Type B pancreatic cell (in vitro differentiated cells): ENCODE data around the gene CLCN1. TPM values are rescaled to one million over a fixed set of nuclear protein-coding genes. Genes with fewer than 3 reads are reported as not detected.

Source experiments
- DNase-seq: peaks from one replicate; pipeline ENCODE4 v3.0.0; 2021; ENCODE audit warnings: mixed read lengths; ENCODE audit not compliant: unreplicated experiment; ENCODE audit errors: extremely low spot score
- H3K27ac Mint-ChIP-seq: 2 replicates; pipeline ENCODE4 v1.8.0; 2021; ENCODE audit warnings: mild to moderate bottlenecking, mixed read lengths
- H3K27me3 Mint-ChIP-seq: 2 replicates; pipeline ENCODE4 v1.8.0; 2021; ENCODE audit warnings: mixed read lengths
- H3K36me3 Mint-ChIP-seq: 2 replicates; pipeline ENCODE4 v1.8.0; 2021; ENCODE audit warnings: mixed read lengths
- H3K4me1 Mint-ChIP-seq: one replicate; pipeline ENCODE4 v1.8.0; 2021; ENCODE audit warnings: mixed read lengths; ENCODE audit not compliant: unreplicated experiment
- H3K4me3 Mint-ChIP-seq: 2 replicates; pipeline ENCODE4 v1.8.0; 2021; ENCODE audit warnings: mild to moderate bottlenecking, mixed read lengths
- H3K9me3 Mint-ChIP-seq: 2 replicates; pipeline ENCODE4 v1.8.0; 2021; ENCODE audit warnings: mixed read lengths
- CTCF ChIP-seq: fragments of 200-600 bp; sonication (generic); conservative IDR thresholded peaks from 2 replicates; pipeline ENCODE4 v1.5.0; 2021; ENCODE audit warnings: antibody characterized with exemption, mild to moderate bottlenecking
- total RNA-seq: library from RNA; stranded (reverse); gene quantifications from 2 replicates; pipeline ENCODE4 v1.2.1, GENCODE V29; 2021; ENCODE audit warnings: low replicate concordance

CLCN1 gene
- total RNA-seq, 1 donor from 2014 or later: 0.22 TPM

DNA sequence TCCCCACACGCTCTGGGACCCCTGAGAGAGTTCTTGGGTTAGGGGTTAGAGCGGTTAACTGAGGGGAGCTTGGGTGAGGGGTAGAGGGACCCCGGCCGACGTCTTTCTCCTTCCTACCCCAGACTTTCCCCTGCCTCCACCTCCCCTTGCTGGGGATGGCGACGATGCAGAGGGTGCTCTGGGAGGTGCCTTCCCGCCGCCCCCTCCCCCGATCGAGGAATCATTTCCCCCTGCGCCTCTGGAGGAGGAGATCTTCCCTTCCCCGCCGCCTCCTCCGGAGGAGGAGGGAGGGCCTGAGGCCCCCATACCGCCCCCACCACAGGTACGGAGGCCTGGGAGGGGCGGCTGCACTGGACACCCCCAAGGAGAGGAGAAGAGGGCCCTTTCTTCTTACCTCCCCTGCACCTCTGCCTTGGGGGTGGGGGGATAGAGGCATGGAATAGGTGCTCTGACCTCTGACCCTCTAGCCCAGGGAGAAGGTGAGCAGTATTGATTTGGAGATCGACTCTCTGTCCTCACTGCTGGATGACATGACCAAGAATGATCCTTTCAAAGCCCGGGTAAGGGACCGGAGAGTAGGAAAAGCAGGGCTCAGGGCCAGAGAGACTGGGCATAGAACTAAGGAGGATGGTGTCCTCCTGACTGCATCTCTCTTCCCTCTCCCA, 66.3 kb downstream of the CLCN1 start:
- TF ChIP-seq CTCF: no peak
- Mint-ChIP-seq H3K27me3 (no peaks in the 10 kb centered on the region), H3K27ac (no peak overlapping the region), H3K4me3 (peak overlapping the region; percentile 82), H3K9me3 (no peaks in the 10 kb centered on the region), H3K36me3 (no peaks in the 10 kb centered on the region), H3K4me1 (peaks cover 19% of the 10 kb centered on the region)
- DNase-seq: no peak

GRCh38 chr7:143382791-143383641, 67.1 kb downstream of the CLCN1 start:
- peaks cover 19% of the 10 kb centered on the region for H3K4me1 Mint-ChIP-seq
- no peak for DNase-seq
- TF ChIP-seq CTCF: no peak
- no peak overlapping the region for H3K27ac Mint-ChIP-seq
- H3K27me3 Mint-ChIP-seq: no peaks in the 10 kb centered on the region
- no peaks in the 10 kb centered on the region for H3K9me3 Mint-ChIP-seq
- no peaks in the 10 kb centered on the region for H3K36me3 Mint-ChIP-seq
- peak overlapping the region; percentile 82 for H3K4me3 Mint-ChIP-seq

DNA sequence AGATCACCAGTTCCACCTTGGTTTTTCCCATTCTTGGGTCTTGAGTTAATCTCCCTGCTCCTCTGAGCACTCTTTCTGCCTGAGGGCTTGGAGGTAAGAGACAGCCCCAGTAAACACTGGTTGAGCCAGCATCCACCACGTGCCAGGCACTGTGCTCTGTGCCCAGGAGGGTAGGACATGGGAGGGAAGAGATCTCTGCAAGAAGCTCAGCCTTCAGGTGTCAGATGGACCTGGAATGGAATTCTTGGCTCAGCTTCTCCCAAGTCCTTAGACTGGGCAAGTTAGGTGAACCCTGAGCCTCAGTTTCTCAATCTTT, 67.7 kb downstream of the CLCN1 start:
- Mint-ChIP-seq H3K9me3 (no peaks in the 10 kb centered on the region), H3K36me3 (no peaks in the 10 kb centered on the region), H3K4me1 (peaks cover 19% of the 10 kb centered on the region), H3K27me3 (no peaks in the 10 kb centered on the region), H3K4me3 (peak overlapping the region; percentile 82), H3K27ac (no peak overlapping the region)
- TF ChIP-seq CTCF: no peak
- no peak for DNase-seq

DNA sequence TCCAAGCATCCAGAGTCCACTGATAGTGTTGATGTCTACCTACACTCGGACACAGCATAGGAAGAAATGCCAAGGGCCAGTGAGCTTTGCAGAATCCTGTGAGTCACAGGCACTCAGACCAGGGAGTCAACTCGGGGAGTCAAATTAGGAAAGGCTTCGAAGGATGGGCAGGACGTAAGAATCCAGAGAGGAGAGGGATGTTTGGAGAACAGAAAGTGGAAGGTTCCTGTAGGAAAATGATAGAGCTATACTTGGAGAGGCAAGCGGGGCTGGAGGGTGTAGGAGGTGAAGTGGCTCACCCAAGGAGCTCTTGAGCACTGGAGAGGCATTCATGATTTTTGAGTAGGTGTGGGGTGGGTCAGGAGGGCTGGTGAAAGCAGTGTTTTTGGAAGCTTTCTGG, 68.2 kb downstream of the CLCN1 start:
- H3K27me3 Mint-ChIP-seq: no peaks in the 10 kb centered on the region
- H3K27ac Mint-ChIP-seq: no peak overlapping the region
- TF ChIP-seq CTCF: no peak
- no peak for DNase-seq
- H3K4me3 Mint-ChIP-seq: no peak overlapping the region
- H3K4me1 Mint-ChIP-seq: peaks cover 13% of the 10 kb centered on the region
- H3K9me3 Mint-ChIP-seq: no peaks in the 10 kb centered on the region
- no peaks in the 10 kb centered on the region for H3K36me3 Mint-ChIP-seq

GRCh38 chr7:143384661-143385631, 69.0 kb downstream of the CLCN1 start:
- no peak overlapping the region for H3K4me3 Mint-ChIP-seq
- H3K27ac Mint-ChIP-seq: no peak overlapping the region
- H3K27me3 Mint-ChIP-seq: no peaks in the 10 kb centered on the region
- peaks cover 5% of the 10 kb centered on the region for H3K4me1 Mint-ChIP-seq
- H3K36me3 Mint-ChIP-seq: peaks cover 4% of the 10 kb centered on the region
- no peak for TF ChIP-seq CTCF
- no peaks in the 10 kb centered on the region for H3K9me3 Mint-ChIP-seq
- no peak for DNase-seq
